ENCODE data around the gene CCND2. TPM values are rescaled to one million over a fixed set of nuclear protein-coding genes. Genes with fewer than 3 reads are reported as not detected.

Gene CCND2
- total and polyA plus RNA-seq, 3 donors from 2014 or later = 7.9 to 21.3 (median 19.9) TPM

- H3K27ac ChIP-seq = peak overlapping the region; percentile 67 to 85
- intact Hi-C loops (cut with DNase I; ENCODE audit: low total_unique reads) = no loop called here
Observed at GRCh38 chr12:4320497-4320852, 46.9 kb downstream of the CCND2 start.

GRCh38 chr12:4320853-4321701 is 47.5 kb downstream of the CCND2 start, which contains the start of gene TIGAR:
Gene TIGAR (plus strand): TSS chr12:4321213. CDS start chr12:4321272, 59 bp downstream.
- H3K27me3 ChIP-seq = no peaks in the 10 kb centered on the region
- intact Hi-C loops (cut with DNase I; ENCODE audit: low total_unique reads) = no loop called here
- TF ChIP-seq CTCF (IDR thresholded peaks at IDR 0.05) (peak in 1 of 3 experiments; percentile 6), POLR2A (IDR thresholded peaks at IDR 0.05) (peak; percentile 35)
- 0 to 1% methylated on average over 15 to 57 of the region's 76 CpGs for WGBS, 2 donors
- H3K27ac ChIP-seq = peak within 1 kb of the TSS; percentile 67 to 85
- no peaks in the 10 kb centered on the region for H3K9me3 ChIP-seq
- H3K4me3 ChIP-seq = peak within 1 kb of the TSS; percentile 92 to 95
- peaks cover 17% of the 10 kb centered on the region for H3K4me1 ChIP-seq
- H3K36me3 ChIP-seq (ENCODE audit: low read depth, missing control alignments) = no peaks in the 10 kb centered on the region
- peak; percentile 95 for DNase-seq

More at GRCh38 chr12:4320497-4320852, 46.9 kb downstream of the CCND2 start:
- no peak for TF ChIP-seq CTCF (IDR thresholded peaks at IDR 0.05)
- no peak for TF ChIP-seq POLR2A (IDR thresholded peaks at IDR 0.05)
- WGBS, 2 donors = 0% methylated on average over 10 to 13 of the region's 13 CpGs
- DNase-seq = no peak
- Histone ChIP-seq H3K27me3 (no peaks in the 10 kb centered on the region), H3K4me3 (peak overlapping the region; percentile 92 to 95), H3K4me1 (peaks cover 17% of the 10 kb centered on the region), H3K36me3 (ENCODE audit: low read depth, missing control alignments) (no peaks in the 10 kb centered on the region), H3K9me3 (no peaks in the 10 kb centered on the region)

- intact Hi-C loops (cut with DNase I; ENCODE audit: low total_unique reads) = no loop called here
- no peak for DNase-seq
- no peaks in the 10 kb centered on the region for H3K27me3 ChIP-seq
- no peaks in the 10 kb centered on the region for H3K9me3 ChIP-seq
- H3K36me3 ChIP-seq (ENCODE audit: low read depth, missing control alignments) = no peaks in the 10 kb centered on the region
- 58 to 71% methylated on average over 5 of the region's 5 CpGs for WGBS, 2 donors
- H3K27ac ChIP-seq = no peak overlapping the region
- H3K4me1 ChIP-seq = peaks cover 17% of the 10 kb centered on the region
- H3K4me3 ChIP-seq = no peak overlapping the region
- TF ChIP-seq POLR2A (IDR thresholded peaks at IDR 0.05) (no peak), CTCF (IDR thresholded peaks at IDR 0.05) (no peak)
Observed at GRCh38 chr12:4322726-4323125, 49.2 kb downstream of the CCND2 start.

Other genes with a start within 250 kb of the CCND2 start
- 10 to 100 TPM in 1 of 2 donors, 1 to 10 TPM in 1; 5.1 to 14.6 TPM for gene TIGAR, start 47.5 kb downstream of the CCND2 start, total RNA-seq
- 14.2 TPM for gene TIGAR, start 47.5 kb downstream of the CCND2 start, polyA plus RNA-seq (ENCODE audit: insufficient read depth, low read depth, low replicate concordance)
- not detected for gene FGF23, start 106.0 kb downstream of the CCND2 start, total RNA-seq
- gene FGF23, start 106.0 kb downstream of the CCND2 start, polyA plus RNA-seq (ENCODE audit: insufficient read depth, low read depth, low replicate concordance) = 0.12 TPM
- not detected for gene FGF6, start 172.1 kb downstream of the CCND2 start, total RNA-seq
- gene FGF6, start 172.1 kb downstream of the CCND2 start, polyA plus RNA-seq (ENCODE audit: insufficient read depth, low read depth, low replicate concordance) = not detected

Measured in testis (tissue), 3 donors.